ENCODE measurements around the gene RNU6-7. TPM values are rescaled to one million over a fixed set of nuclear protein-coding genes. Genes with fewer than 3 reads are reported as not detected.
A peak's percentile ranks its signal among the peaks of the same experiment; 100 is the strongest.

The RNU6-7 gene
- polyA plus RNA-seq, 4 donors: not detected

DNA sequence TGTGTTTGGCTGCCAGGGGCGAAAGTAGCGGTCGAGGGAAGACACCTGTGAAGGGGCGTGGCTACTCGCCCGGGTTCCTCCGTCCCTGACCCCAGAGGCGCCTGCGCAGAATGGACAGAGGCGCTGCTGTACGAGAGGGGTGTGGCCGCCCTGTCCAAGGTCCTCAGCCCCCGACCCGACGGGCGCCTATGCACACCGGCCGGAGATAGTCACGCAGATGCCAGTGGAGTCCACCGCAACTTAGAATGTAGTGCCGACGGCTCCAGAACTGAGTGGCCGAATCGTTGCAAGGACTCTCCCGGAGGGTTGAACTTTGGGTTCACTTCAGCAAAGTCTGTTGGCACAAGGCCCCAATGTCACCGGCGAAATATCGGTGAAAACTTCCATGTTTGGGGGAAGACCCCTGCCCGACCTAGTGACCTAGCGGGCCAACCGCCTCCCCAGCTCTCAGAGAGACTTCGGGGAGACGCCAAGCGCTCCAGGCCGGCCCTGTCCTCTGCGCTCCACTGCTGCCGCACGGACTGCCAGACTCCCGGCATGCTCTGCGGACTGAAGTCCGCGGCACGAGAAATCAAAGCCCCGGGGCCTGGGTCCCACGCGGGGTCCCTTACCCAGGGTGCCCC, 541 bp upstream of the RNU6-7 start:
- no peaks in the 10 kb centered on the region for H3K27me3 ChIP-seq (ENCODE audit: control insufficient read depth in 3 of 3, insufficient read depth in 3 of 3, low read length in 3 of 3)
- H3K4me1 ChIP-seq (ENCODE audit: control insufficient read depth in 3 of 3, insufficient read depth in 2 of 3, low read depth in 1 of 3, low read length in 2 of 3): peaks cover 0 to 8% (median 0%) of the 10 kb centered on the region in 3 donors
- peak overlapping the region; percentile 42 to 91 (median 71) for H3K4me3 ChIP-seq (ENCODE audit: low read depth in 1 of 3, low read length in 3 of 3)
- DNase-seq (peak; percentile 89 to 92), FAIRE-seq (no peak)
- 0% methylated on average over 43 to 46 of the region's 46 CpGs for WGBS, 3 donors
- H3K36me3 ChIP-seq (ENCODE audit: control insufficient read depth in 3 of 3, insufficient read depth in 2 of 3, low read depth in 1 of 3, low read length in 3 of 3): no peaks in the 10 kb centered on the region
- peak overlapping the region; percentile 35 to 96 (median 93) for H3K27ac ChIP-seq (ENCODE audit: low read depth in 1 of 3, low read length in 2 of 3)
- no peaks in the 10 kb centered on the region for H3K9me3 ChIP-seq (ENCODE audit: control insufficient read depth in 2 of 2, insufficient read depth in 1 of 2, low read depth in 1 of 2, low read length in 1 of 2)

DNA sequence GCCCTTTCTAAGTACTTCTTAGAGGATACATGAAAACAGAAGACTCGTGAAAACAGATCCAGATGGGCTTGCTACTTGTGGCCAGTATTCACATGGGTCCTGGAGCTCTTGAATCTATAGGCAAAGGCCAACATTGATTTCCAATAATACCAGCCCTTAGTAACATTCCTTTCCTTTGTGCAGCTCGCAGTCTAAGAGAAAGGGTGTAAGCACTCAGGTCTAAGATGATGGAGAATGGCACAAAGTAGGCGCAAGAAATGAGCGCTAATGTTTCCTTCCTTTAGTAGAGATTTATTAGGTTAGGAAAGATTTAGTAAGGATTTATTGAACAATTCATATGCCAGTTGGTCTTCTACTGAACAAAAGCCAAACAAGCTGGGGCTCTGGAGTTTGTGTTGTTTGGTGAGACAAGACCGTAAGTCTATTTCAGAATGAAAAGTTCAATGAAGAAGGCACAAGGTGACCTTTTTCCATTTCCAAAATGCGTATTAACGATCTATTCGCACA, 699 bp downstream of the RNU6-7 start:
- no peak for DNase-seq
- Histone ChIP-seq H3K36me3 (ENCODE audit: control insufficient read depth in 3 of 3, insufficient read depth in 2 of 3, low read depth in 1 of 3, low read length in 3 of 3) (no peaks in the 10 kb centered on the region), H3K9me3 (ENCODE audit: control insufficient read depth in 2 of 2, insufficient read depth in 1 of 2, low read depth in 1 of 2, low read length in 1 of 2) (no peaks in the 10 kb centered on the region), H3K27me3 (ENCODE audit: control insufficient read depth in 3 of 3, insufficient read depth in 3 of 3, low read length in 3 of 3) (no peaks in the 10 kb centered on the region), H3K4me1 (ENCODE audit: control insufficient read depth in 3 of 3, insufficient read depth in 2 of 3, low read depth in 1 of 3, low read length in 2 of 3) (peaks cover 0 to 17% (median 0%) of the 10 kb centered on the region in 3 donors), H3K4me3 (ENCODE audit: low read depth in 1 of 3, low read length in 3 of 3) (peak overlapping the region in 1 of 3 donors; percentile 91), H3K27ac (ENCODE audit: low read depth in 1 of 3, low read length in 2 of 3) (peak overlapping the region; percentile 68 to 96 (median 93))
- 0 to 2% (median 1%) methylated on average over 8 of the region's 8 CpGs for WGBS, 3 donors
- no peak for FAIRE-seq

- FAIRE-seq: no peak
- H3K36me3 ChIP-seq (ENCODE audit: control insufficient read depth in 3 of 3, insufficient read depth in 2 of 3, low read depth in 1 of 3, low read length in 3 of 3): no peaks in the 10 kb centered on the region
- no peaks in the 10 kb centered on the region for H3K9me3 ChIP-seq (ENCODE audit: control insufficient read depth in 2 of 2, insufficient read depth in 1 of 2, low read depth in 1 of 2, low read length in 1 of 2)
- peaks cover 0 to 20% (median 0%) of the 10 kb centered on the region in 3 donors for H3K4me1 ChIP-seq (ENCODE audit: control insufficient read depth in 3 of 3, insufficient read depth in 2 of 3, low read depth in 1 of 3, low read length in 2 of 3)
- peak within 1 kb of the TSS; percentile 31 to 91 (median 62) for H3K4me3 ChIP-seq (ENCODE audit: low read depth in 1 of 3, low read length in 3 of 3)
- peak within 1 kb of the TSS; percentile 68 to 96 (median 93) for H3K27ac ChIP-seq (ENCODE audit: low read depth in 1 of 3, low read length in 2 of 3)
- 0 to 1% (median 0%) methylated on average over 57 of the region's 57 CpGs for WGBS, 3 donors
- DNase-seq: peak; percentile 77 to 96
- no peaks in the 10 kb centered on the region for H3K27me3 ChIP-seq (ENCODE audit: control insufficient read depth in 3 of 3, insufficient read depth in 3 of 3, low read length in 3 of 3)
Observed at GRCh38 chr14:32202998-32203882, 1.4 kb downstream of the RNU6-7 start, which contains the start of gene RNU6-8. RNU6-8 (minus strand) TSS chr14:32203269.

- H3K36me3 ChIP-seq (ENCODE audit: control insufficient read depth in 3 of 3, insufficient read depth in 2 of 3, low read depth in 1 of 3, low read length in 3 of 3): no peaks in the 10 kb centered on the region
- FAIRE-seq (no peak), DNase-seq (peak; percentile 39 to 65)
- H3K27me3 ChIP-seq (ENCODE audit: control insufficient read depth in 3 of 3, insufficient read depth in 3 of 3, low read length in 3 of 3): no peaks in the 10 kb centered on the region
- peak overlapping the region; percentile 4 to 91 (median 62) for H3K4me3 ChIP-seq (ENCODE audit: low read depth in 1 of 3, low read length in 3 of 3)
- WGBS, 3 donors: 1 to 2% (median 2%) methylated on average over 14 of the region's 14 CpGs
- H3K27ac ChIP-seq (ENCODE audit: low read depth in 1 of 3, low read length in 2 of 3): peak overlapping the region in 2 of 3 donors; percentile 37 to 93
- H3K9me3 ChIP-seq (ENCODE audit: control insufficient read depth in 2 of 2, insufficient read depth in 1 of 2, low read depth in 1 of 2, low read length in 1 of 2): no peaks in the 10 kb centered on the region
- H3K4me1 ChIP-seq (ENCODE audit: control insufficient read depth in 3 of 3, insufficient read depth in 2 of 3, low read depth in 1 of 3, low read length in 2 of 3): peaks cover 0 to 20% (median 0%) of the 10 kb centered on the region in 3 donors
Observed at GRCh38 chr14:32203928-32204357, 2.1 kb downstream of the RNU6-7 start.

DNA sequence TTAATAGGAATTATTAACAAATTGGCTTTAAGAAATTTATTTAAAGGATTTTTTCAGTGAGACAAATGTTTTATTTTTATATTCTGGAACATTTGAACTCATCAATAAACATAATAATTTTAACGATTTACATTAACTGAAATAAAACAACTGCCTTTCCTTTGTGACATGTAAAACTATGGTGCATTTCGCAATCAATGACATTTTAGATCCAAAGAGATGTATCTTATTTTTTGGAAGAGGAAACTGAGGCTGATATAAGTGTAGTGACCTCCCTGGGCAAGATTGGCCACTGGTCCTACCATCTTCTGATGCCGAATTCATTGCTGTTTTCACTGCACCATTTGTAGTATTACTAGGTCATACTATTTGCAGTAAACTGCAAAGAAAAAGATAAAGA, 3.7 kb downstream of the RNU6-7 start:
- no peak for DNase-seq
- Histone ChIP-seq H3K4me3 (ENCODE audit: low read depth in 1 of 3, low read length in 3 of 3) (no peak overlapping the region), H3K27ac (ENCODE audit: low read depth in 1 of 3, low read length in 2 of 3) (no peak overlapping the region), H3K27me3 (ENCODE audit: control insufficient read depth in 3 of 3, insufficient read depth in 3 of 3, low read length in 3 of 3) (no peaks in the 10 kb centered on the region), H3K9me3 (ENCODE audit: control insufficient read depth in 2 of 2, insufficient read depth in 1 of 2, low read depth in 1 of 2, low read length in 1 of 2) (no peaks in the 10 kb centered on the region), H3K4me1 (ENCODE audit: control insufficient read depth in 3 of 3, insufficient read depth in 2 of 3, low read depth in 1 of 3, low read length in 2 of 3) (peaks cover 0 to 20% (median 0%) of the 10 kb centered on the region in 3 donors), H3K36me3 (ENCODE audit: control insufficient read depth in 3 of 3, insufficient read depth in 2 of 3, low read depth in 1 of 3, low read length in 3 of 3) (no peaks in the 10 kb centered on the region)
- WGBS, 3 donors: 92 to 94% (median 93%) methylated on average over 3 of the region's 3 CpGs
- FAIRE-seq: no peak

DNA sequence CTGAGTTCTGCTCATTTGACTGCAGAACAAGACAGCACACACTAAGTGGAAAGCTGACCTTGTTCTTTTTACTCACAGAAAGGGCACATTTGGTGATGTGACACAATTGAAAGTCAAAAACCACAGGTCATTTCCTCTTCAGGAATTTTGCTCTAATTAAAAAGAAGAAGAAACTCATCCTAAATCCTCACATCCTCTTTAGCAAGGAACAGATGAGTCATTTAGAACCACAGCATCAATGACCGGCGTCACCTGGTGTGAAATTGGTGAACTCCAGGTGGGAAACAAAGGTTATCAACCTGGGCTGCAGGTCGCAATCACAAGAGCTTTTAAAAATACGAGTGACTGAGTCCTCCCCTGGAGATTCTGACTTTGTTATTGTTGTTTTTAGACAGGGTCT, 4.1 kb downstream of the RNU6-7 start:
- 31 to 46% (median 44%) methylated on average over 4 of the region's 4 CpGs for WGBS, 3 donors
- H3K27me3 ChIP-seq (ENCODE audit: control insufficient read depth in 3 of 3, insufficient read depth in 3 of 3, low read length in 3 of 3): no peaks in the 10 kb centered on the region
- peak overlapping the region in 1 of 3 donors; percentile 48 for H3K27ac ChIP-seq (ENCODE audit: low read depth in 1 of 3, low read length in 2 of 3)
- no peak overlapping the region for H3K4me3 ChIP-seq (ENCODE audit: low read depth in 1 of 3, low read length in 3 of 3)
- FAIRE-seq (no peak), DNase-seq (no peak)
- H3K9me3 ChIP-seq (ENCODE audit: control insufficient read depth in 2 of 2, insufficient read depth in 1 of 2, low read depth in 1 of 2, low read length in 1 of 2): no peaks in the 10 kb centered on the region
- peaks cover 0 to 20% (median 0%) of the 10 kb centered on the region in 3 donors for H3K4me1 ChIP-seq (ENCODE audit: control insufficient read depth in 3 of 3, insufficient read depth in 2 of 3, low read depth in 1 of 3, low read length in 2 of 3)
- no peaks in the 10 kb centered on the region for H3K36me3 ChIP-seq (ENCODE audit: control insufficient read depth in 3 of 3, insufficient read depth in 2 of 3, low read depth in 1 of 3, low read length in 3 of 3)

DNA sequence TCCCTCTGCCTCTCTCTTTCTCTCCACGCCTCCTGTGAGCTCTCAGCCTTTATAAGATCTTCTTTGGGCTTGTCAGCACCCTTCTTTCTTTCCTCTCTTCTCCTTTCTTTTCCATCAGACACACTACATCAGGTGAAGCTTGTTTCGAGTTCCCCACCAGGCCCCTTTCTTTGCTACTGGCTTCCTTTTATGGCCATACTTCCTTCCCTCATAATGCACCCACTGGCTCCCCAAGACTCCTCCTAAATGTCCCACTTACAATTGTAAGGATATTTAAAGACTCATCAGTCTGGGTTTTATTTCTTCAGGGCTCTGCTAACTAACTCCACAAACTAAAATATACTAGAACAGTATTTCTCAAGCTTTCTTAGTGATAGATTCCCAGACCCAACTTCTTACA, 4.7 kb downstream of the RNU6-7 start:
- Histone ChIP-seq H3K4me1 (ENCODE audit: control insufficient read depth in 3 of 3, insufficient read depth in 2 of 3, low read depth in 1 of 3, low read length in 2 of 3) (peaks cover 0 to 20% (median 0%) of the 10 kb centered on the region in 3 donors), H3K36me3 (ENCODE audit: control insufficient read depth in 3 of 3, insufficient read depth in 2 of 3, low read depth in 1 of 3, low read length in 3 of 3) (no peaks in the 10 kb centered on the region), H3K4me3 (ENCODE audit: low read depth in 1 of 3, low read length in 3 of 3) (no peak overlapping the region), H3K27ac (ENCODE audit: low read depth in 1 of 3, low read length in 2 of 3) (peak overlapping the region in 1 of 3 donors; percentile 48), H3K27me3 (ENCODE audit: control insufficient read depth in 3 of 3, insufficient read depth in 3 of 3, low read length in 3 of 3) (no peaks in the 10 kb centered on the region), H3K9me3 (ENCODE audit: control insufficient read depth in 2 of 2, insufficient read depth in 1 of 2, low read depth in 1 of 2, low read length in 1 of 2) (no peaks in the 10 kb centered on the region)
- DNase-seq: no peak
- 64 to 70% (median 66%) methylated on average over 2 of the region's 2 CpGs for WGBS, 3 donors
- FAIRE-seq: no peak

- Histone ChIP-seq H3K36me3 (ENCODE audit: control insufficient read depth in 3 of 3, insufficient read depth in 2 of 3, low read depth in 1 of 3, low read length in 3 of 3) (no peaks in the 10 kb centered on the region), H3K27ac (ENCODE audit: low read depth in 1 of 3, low read length in 2 of 3) (no peak overlapping the region), H3K9me3 (ENCODE audit: control insufficient read depth in 2 of 2, insufficient read depth in 1 of 2, low read depth in 1 of 2, low read length in 1 of 2) (no peaks in the 10 kb centered on the region), H3K4me1 (ENCODE audit: control insufficient read depth in 3 of 3, insufficient read depth in 2 of 3, low read depth in 1 of 3, low read length in 2 of 3) (peaks cover 0 to 18% (median 0%) of the 10 kb centered on the region in 3 donors), H3K27me3 (ENCODE audit: control insufficient read depth in 3 of 3, insufficient read depth in 3 of 3, low read length in 3 of 3) (no peaks in the 10 kb centered on the region), H3K4me3 (ENCODE audit: low read depth in 1 of 3, low read length in 3 of 3) (no peak overlapping the region)
- FAIRE-seq: no peak
- no peak for DNase-seq
- WGBS, 3 donors: 89 to 96% (median 93%) methylated on average over 3 of the region's 3 CpGs
Observed at GRCh38 chr14:32208490-32208889, 6.6 kb downstream of the RNU6-7 start.
